GM18873 (cell line): ENCODE measurements around the gene KCNH1.
"Not testable (repeated sequence)": the region's sequence is repeated elsewhere in the genome, so short reads cannot be mapped to it uniquely, and the experiment has no call there.

Experiments used
- ATAC-seq: cut with Tn5 transposase; IDR thresholded peaks from one replicate; pipeline ENCODE4 v1.9.1; 2021; ENCODE audit warnings: mild to moderate bottlenecking, moderate library complexity, moderate number of reproducible peaks; ENCODE audit not compliant: unreplicated experiment, low FRiP score

Gene KCNH1

DNA sequence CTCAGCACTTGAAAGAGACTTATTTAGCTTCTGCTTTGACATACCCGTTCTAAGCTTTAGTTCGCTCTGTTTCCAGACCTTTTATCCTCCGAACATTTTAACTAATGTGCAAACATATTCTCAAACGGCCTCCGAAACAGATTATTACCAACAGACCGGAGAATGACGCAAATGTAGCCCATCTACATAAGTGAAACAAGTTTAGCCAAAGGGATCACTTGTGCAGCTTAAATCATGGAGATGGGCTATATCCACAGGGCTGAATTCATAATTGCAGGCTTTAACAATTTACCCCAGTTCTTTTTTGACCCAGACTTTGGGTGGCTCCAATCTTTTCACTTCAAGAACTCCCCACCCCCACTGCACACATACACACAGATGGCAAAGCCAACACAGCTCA, 119.7 kb downstream of the KCNH1 start:
- no peak for ATAC-seq

DNA sequence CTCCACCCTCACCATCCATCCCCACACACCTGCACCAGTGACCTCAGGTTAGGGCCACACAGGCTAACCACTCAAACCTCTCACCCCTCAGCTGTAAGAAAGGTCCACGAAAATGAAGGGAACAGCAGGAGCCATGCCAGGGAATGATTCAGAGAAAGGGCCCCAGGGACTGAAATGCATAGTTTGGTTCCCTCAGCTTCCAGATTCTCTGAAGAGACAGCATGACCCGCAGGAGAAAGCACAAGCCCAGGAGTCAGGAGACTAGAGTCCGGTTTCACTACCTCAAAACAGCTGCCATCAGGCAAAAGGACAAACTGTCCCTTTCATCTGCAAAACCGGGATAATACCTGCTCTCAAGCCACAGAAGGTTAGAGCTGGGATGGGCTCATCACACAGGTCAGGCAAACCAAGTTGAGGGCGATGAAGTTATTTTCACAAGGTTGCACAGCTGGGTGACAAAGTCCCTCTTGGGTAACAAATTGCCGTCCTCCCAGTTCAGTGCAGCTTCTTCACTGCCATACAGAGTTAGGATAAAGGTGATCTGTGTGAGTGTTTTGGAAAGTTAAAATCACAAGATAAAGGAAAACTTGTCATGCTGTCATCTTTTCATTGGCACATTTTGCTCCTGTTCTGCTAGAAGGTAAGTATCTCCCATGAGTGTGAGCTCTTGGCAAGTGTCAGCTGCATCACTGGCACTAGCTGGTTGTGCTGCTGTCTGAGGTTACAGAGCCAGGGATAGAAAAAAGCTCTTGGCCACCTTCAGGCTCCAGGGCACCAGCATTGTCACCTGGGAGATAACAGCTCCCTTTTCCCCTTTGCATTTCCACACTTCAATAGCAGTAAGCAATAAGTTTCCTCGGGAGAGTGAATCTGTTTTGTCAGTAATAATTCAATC, 120.4 kb downstream of the KCNH1 start:
- ATAC-seq = no peak

DNA sequence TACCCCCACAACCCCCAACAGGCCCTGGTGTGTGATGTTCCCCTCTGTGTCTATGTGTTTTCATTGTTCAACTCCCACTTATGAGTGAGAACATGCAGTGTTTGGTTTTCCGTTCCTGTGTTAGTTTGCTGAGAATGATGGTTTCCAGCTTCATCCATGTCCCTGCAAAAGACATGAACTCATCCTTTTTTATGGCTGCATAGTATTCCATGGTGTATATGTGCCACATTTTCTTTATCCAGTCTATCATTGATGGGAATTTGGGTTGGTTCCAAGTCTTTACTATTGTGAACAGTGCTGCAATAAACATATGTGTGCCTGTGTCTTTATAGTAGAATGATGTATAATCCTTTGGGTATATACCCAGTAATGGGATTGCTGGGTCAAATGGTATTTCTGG, 122.8 kb downstream of the KCNH1 start:
- not testable (repeated sequence) for ATAC-seq

DNA sequence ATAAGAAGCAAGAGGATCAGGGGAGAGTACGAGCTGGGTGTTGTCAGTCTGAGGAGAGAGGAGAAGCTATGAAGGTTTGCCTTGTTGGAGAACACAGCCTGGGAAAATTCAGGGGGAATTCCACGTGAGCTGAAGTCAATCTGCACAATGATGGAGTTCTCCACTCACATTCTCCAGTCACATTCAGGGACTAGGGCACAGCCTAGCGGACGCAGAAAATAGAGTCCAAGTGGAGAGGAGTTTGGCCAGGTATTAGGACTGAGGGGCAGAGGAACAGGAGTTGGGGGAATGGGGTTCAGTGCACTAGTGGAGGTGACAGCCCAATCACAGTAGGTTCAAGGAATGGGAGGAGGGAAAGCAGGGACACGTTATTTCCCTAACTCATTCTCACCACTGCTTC, 124.0 kb downstream of the KCNH1 start:
- ATAC-seq = no peak

DNA sequence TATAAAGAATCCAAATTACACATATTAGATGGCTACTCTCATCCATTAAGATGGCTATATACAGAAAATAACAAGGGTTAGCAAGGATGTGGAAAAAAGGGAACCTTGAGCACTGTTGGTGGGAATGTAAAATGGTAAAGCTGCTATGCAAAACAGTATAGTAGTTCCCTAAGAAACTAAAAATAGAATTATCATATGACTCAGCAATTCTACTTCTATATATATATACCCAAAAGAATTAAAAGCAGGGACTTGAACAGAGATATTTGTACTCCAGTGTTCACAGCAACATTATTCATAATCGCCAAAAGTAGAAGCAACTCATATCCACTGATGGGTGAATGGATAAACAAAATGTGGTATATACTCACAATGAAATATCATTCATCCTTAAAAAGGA, 126.1 kb downstream of the KCNH1 start:
- ATAC-seq = no peak

DNA sequence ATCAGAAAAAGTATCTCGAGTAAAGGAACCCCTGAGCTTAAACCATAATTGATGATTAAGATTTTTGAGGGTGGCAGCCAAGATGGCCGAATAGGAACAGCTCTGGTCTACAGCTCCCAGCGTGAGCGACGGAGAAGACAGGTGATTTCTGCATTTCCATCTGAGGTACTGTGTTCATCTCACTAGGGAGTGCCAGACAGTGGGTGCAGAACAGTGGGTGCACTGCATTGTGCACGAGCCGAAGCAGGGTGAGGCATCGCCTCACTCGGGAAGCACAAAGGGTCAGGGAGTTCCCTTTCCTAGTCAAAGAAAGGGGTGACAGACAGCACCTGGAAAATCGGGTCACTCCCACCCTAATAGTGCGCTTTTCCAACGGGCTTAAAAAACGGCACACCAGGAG, 138.0 kb downstream of the KCNH1 start:
- not testable (repeated sequence) for ATAC-seq

DNA sequence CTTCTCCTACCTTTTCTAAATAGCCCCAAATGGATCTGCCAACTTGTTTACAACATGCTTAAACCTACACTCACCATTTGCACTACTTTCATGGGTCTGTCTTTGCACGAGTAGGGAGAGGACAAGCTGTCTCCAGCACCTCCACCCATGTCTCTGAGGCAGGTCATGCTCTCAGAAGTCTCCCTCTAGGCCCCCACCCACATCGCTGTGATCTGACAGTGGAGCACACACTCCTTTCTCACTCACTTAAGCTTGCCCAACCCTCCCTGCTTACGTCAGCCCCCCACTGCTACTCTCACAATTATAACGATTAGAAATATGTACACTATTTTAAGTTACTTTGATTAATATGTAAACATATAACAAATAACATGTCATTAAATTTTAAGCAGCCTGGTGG, 141.1 kb downstream of the KCNH1 start:
- ATAC-seq = no peak

DNA sequence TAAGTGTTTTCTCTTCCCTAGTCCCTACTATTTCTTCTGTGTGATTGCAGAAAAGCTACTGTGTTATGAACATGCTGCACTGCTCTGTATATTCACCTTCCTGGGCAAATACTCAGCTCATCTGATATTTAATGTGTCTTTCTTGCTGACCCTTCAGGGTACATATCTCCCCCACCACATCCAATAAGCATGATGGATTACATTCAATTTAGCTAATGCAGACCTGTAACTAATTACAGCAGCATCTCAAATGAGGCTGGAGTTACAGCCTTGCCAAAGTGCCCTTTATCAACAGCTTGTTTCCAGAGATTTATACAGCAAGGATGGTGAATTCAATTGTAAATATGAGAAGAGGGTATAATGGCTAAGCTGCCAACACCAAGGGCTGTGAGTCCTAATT, 144.0 kb downstream of the KCNH1 start:
- ATAC-seq = no peak

DNA sequence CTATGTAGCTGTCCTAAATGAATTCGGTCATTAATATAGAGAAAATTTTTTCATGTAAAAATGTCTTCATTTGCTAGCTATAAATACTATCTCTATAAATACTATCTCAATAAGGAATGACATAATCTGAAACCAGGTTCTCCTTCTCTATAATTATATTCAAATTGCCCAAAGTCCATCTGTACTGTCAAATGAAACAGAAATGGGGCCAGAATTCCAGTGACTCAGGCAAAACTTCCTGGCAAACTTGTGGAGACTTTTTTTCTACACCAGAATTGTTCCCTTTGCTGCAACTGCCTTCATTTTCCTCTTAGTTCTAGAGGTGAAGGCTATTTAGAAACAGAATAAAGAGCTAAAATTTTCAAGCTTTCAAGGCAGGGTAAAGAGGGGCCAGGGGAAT, 152.5 kb downstream of the KCNH1 start:
- ATAC-seq = no peak

DNA sequence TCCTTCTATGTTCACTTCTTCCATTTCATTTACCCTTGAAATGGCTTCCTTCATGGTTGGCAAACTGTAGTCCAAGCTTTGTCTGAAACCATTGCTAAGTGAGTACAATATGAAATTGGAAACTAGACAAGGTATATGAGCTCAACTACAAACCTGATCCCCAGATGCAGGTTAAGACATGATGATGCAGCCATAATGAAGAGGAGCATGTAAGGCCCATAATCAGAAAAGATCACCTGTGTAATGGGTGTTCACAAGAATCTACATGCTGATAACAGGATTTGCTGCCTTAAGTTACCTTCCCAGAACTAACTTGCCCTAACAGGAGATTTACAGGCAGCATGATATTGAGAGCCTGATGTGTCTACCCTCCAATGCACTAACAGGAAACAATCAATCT, 153.9 kb downstream of the KCNH1 start:
- ATAC-seq = no peak

DNA sequence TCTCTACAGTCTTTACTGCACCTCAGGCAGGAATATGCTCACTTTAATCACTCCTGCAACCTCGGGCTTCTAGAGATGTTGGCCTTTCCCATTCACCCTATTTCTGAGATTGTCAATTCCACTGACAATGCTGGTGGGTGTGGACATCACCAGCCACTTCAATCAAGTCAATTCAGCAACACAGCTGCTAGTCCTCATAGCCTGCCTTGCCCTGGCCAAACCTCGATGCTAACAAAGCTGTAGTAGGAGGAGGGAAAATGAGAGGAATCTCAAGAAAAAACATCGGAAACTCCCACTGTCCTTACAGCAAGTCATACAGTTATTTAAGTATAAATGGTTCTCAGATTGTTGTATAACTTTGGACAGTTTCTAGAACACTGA, 155.0 kb downstream of the KCNH1 start:
- ATAC-seq = no peak

DNA sequence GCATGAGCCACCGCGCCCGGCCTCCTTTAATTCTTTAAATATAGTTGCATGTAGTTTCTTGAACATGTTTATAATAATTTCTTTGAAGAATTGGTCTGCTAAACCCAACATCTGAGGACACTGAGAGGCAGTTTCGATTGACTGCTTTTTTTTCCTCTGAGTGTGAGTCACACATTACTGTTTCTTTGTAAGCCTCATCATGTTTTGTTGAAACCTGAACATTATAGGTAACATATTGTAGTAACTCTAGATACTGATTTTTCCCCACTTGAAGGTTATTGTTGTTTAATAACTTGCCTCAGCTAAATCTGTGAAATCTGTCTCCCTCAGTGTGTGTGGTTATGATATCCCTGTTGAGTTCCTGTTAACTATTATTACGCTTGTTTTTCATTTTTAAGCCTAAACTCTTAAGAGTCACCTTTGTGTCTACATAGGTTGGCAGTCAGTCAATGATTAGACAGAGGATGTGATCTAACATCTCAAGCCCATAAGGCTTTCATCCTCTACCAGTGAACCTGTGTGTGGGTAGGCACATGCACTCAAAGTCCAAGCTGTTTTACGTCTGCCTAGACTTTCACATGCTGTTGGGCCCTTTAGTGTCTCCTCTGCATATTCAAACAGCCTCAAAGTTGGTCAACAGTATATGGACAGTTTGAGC, 155.5 kb downstream of the KCNH1 start:
- no peak for ATAC-seq

DNA sequence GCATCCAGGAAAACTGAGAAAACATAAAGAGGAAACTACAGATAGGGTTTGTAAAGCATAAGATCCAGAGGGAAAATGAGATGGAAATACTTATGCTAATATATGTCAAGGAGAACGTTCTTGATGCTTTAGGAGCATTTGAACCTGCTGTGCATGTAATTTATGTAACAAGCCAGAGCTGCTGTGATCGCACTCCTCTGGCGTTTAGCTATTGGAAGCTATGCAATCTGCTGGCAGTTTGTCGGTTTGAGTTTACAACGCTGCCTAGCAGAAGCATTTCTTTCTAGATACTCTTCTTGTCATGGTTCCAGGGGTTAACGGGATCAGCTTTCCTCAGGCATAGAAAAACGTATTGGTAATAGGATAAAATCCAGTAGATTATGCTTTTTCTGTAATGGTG, 182.7 kb downstream of the KCNH1 start:
- no peak for ATAC-seq

DNA sequence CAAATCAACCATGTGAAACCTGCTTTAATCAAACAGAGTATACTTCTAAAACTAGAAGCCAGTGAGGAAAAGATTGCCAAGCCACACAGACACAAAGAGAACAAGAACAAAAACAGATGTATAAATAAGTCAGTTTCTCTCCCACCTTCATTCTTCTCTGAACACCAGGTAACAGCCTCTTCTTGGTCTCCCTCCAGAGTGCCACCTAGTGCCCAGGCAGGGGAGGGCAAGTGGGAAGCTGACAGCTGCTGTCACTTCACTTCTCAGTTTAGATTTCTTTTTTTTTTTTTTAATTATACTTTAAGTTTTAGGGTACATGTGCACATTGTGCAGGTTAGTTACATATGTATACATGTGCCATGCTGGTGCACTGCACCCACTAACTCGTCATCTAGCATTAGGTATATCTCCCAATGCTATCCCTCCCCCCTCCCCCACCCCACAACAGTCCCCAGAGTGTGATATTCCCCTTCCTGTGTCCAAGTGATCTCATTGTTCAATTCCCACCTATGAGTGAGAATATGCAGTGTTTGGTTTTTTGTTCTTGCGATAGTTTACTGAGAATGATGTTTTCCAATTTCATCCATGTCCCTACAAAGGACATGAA, 183.9 kb downstream of the KCNH1 start:
- ATAC-seq = not testable (repeated sequence)

DNA sequence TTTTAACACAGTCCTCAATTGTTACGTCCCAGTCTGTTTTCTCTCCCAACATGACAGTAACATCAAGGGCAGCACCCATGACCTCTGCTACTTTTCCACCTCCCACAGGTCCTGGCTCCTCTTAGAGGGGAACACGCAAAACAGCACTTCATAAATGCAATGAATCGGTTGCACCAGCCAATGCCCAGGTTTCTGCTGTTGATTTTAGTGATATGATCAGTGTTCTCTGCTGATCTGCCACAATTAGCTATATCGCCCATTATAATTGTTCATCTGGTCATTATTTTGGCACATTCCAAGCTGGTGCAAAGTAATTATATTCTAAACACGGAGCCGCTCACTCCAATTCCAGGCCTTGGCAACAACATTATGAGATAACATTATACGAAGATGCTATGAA, 184.5 kb downstream of the KCNH1 start:
- no peak for ATAC-seq

DNA sequence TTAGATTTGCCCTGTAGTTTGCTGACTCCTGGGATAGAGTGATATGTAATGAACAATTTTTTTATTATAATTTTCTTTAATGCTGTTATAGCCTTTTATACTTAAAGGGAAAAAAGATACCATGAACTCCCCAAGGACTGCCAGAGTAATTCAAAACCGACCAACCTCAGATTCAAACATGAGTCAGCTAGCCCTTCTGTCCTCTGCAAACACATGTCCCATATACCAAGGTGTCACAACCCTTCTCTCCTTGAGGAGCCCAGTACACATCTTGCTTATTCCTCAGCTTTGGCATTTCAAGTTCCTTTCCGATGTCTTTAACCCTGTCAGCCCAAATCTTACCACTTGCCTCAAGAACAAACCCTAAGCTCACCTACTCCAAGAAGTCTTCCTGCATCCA, 184.9 kb downstream of the KCNH1 start:
- no peak for ATAC-seq

DNA sequence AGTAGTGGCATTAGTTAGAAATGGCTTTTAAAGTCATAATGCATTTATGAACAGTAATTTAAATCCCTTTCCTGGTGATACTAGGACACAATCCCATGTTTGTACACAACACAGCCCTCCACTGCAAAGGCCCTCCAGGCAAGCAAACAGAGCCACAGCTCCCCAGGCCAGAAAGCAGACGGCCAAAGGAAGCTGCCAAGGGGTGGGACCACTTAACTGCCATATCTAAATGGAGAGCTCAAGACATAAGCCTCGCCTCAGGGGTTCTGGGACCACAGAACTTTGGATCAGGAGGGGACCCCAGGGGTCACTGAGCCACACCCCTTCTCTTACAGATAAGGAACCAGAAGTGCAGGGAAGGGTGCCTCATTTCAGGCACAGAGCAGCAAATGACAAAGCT, 189.7 kb downstream of the KCNH1 start:
- no peak for ATAC-seq

DNA sequence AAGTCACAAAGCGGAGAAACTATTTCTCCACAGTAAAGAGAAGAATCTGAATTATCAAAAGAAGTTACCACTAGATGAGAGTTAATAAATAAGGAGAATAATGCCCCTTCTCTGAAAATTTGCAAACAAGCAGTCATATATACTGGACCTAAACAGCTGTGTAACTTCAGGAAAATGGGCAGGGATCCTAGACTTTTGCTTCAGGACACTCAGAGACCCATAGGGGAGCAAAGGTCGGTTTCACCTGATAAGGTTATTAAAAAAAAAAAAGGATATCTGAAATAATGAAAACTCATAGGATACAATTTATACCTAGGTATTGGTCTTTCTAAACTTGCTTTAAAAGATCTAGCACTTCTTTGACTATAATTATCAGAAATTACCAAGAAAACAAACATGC, 191.4 kb downstream of the KCNH1 start:
- ATAC-seq = no peak

DNA sequence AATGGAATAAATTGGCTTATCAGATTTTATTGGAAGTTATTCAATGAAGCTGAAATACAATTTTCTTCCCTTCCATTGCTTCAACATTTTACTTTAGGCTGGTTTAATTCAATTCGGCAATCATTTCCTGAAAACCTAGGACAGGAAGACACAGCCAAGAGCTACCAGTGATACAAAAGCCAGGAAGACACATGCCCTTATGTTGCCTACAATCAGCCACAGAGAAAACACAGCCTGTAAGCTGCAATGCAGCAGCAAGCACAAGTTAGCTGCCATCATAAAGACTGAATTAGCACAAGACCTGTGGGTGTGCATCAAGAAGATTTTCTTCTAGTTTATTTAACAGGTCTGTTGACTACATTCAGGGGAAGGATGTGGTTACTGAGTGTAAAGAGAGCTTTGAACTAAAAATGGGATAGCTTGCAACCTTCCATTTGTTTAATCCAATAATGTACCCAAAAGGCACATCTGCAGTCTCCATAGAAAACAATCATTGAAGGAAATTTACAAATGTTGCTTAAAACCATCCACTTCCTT, 193.8 kb downstream of the KCNH1 start:
- ATAC-seq = no peak

DNA sequence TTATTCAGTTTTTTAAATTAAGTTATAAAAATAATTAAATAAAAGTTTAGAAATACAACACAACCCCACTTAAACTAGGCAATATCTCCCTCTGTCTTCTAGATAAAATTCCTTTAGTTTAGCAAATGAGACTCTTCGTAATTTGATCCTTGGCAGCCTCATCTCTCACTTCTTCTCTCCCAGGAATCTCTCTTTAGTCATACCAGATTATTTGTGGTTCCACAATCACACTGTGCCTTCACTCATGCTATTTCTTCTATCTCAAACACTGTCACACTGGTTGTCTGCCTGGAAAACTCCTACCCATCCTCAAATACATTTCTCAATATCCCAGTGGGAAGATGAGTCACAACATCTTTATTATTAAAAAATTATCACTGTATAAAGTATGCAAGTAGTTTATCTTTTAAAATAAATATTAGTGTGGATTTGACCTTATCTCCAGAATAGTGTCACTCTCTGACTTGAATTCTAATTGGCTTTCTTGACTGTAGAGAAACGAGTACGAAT, 195.5 kb downstream of the KCNH1 start:
- no peak for ATAC-seq

DNA sequence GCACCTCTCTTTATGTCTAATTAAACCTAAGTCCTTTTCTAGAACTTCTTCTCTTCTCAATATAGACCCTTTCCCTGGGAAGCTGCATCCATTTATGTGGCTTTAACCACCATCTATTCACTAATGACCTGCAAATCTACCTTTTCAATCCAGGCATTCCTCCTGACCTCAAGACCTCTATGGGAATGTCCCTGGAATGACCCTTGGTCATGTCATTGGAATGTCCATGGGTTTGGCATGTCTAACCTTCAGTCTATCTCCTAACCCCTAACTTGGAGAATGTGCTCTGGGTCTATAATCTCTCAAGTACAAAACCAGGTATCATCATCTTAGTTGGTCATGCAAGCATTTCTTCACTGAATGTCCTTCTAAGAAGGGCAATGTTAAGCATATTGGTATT, 196.1 kb downstream of the KCNH1 start:
- no peak for ATAC-seq
